Right renal pelvis (tissue), 4 donors: ENCODE measurements around the gene NCR3LG1. TPM values are rescaled to one million over a fixed set of nuclear protein-coding genes. Genes with fewer than 3 reads are reported as not detected.
"Not testable (repeated sequence)": the region's sequence is repeated elsewhere in the genome, so short reads cannot be mapped to it uniquely, and the experiment has no call there.

Experiments used
- DNase-seq, 4 donors: peaks; one replicate each; pipeline ENCODE4 v3.0.0-alpha.2; 2013; ENCODE audit warnings: low read depth in 4 of 4, low spot score in 3 of 4, missing footprints in 1 of 4
- polyA plus RNA-seq, 4 donors: library from polyadenylated mRNA; unstranded; fragments of 120-200 nt; gene quantifications; one replicate each; pipeline ENCODE4 v1.2.1, GENCODE V29; 2013; ENCODE audit not compliant: insufficient read length in 4 of 4

The NCR3LG1 gene
- polyA plus RNA-seq, 4 donors, result 1.2 to 1.6 (median 1.3) TPM

DNA sequence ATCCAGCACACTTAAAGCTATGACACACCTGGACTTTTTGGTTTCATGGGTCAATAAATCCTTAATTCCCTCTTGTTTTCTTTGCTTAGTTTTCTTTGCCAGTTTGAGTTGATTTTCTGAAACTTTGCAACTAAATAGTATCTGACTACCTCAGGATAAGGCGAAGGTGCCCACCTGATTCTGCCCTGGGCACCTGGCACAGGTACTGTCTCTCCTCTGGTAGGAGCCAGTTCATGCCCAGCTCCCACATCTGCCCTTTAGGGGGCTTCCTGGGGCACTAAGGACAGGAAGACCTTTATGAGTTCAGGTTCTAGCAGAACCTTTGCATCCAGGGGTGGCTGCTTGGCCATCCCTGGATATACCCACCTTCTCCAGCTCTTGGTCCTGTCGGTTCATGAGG lies 56.4 kb downstream of the NCR3LG1 start:
- no peak for DNase-seq

DNA sequence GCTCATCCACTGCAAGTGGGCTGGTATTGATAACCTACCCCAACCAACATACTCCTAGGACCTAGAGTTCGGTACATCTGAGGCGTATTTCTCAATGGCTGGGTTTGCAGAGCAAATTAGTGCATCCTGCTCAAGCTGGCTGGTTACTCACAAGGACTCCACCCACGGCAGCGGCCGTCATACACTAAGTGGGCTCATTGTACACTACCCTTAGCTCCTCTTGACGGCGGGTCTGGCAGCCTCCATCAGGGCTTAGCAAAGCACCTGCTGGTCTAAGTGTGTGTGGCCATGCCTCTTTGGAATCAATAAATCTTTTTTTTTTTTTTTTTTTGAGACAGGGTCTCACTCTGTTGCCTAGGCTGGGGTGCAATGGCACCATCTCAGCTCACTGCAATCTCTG lies 57.0 kb downstream of the NCR3LG1 start:
- DNase-seq, result no peak

DNA sequence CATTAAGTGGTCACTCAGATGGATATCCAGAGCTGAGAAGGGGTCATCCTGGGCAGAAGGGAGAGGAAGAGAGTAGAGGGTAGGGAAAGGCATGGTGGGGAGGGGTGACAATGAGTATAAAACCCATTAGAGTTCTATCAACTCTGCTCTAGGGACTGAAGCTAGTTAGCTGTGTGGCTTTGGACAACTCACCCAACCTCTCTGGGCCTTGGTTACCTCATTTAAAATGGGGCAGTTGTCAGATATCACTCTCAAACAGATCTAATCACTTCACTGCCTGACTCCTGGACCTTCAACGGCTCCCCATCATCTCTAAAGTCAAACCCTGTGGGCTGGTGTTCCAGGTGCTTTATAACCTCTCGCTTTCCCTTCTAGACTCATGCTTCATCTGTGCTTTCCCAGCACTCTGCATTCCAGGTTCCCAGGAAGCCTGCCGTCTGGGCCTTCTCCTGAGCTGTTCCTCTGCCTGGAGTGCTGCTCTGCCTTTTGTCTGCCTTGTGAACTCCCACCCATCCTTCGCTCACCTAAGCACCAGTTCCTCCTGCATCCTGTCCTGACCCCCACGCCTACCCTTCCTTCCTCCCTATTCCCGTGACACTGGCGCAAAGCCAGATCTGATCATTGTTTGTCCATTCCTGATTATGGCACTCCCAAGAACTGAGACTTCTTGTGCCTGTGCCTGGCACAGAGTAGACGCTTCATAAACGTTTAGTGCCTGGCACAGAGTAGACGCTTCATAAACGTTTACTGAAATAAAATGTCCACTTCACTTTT lies 59.2 kb downstream of the NCR3LG1 start:
- DNase-seq, result no peak

DNA sequence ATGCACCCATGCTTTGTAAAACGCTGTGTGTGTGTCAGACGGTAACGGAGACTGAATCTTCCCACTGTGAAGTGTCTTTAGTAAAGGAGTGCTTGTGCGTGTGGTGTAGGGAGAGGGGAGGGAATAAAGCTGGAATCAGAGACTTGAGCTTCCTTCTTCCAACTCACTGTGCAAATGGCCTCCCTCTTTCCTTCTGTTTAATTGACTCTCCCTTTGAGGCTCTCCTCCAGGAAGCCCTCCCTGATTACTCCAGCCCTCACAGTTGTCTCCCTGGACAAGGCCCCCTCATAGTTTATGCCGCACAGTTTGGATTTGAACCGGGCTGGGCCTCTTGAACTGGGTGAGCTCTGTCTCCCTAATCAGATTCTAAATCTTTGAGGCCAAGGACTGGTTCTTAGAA lies 59.8 kb downstream of the NCR3LG1 start:
- DNase-seq, result no peak

DNA sequence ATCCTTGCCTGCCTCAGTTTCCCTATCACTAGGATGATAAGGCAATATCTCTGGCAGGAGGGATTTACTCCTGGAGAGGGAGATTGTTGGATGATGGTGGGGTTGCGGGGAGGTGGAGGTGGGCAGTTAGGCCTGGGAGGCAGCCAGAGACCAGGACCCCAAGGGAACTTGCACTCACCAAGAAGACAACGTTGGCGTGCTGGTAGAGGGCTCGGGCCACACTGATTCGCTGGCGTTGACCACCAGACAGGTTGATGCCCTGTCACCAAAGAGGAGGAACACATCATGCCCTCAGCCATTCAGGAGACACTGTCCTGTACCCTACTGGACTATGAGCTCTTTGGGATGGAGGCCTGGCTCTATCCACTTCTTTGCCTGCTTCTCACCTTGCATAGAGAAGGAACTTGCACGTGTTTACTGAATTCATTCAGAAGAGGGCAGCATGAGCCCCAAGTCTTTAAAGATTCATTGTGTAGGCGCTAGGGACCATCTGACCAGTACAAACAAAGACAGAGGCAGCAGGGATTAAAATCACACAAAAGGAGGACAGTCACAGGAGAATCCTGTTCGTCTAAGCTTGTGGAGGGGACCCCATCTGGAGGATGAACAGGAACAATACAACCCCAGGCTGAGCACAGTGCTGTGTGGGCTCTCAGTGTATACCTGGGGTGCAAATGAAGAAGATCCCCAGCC lies 61.0 kb downstream of the NCR3LG1 start:
- DNase-seq, result no peak

DNA sequence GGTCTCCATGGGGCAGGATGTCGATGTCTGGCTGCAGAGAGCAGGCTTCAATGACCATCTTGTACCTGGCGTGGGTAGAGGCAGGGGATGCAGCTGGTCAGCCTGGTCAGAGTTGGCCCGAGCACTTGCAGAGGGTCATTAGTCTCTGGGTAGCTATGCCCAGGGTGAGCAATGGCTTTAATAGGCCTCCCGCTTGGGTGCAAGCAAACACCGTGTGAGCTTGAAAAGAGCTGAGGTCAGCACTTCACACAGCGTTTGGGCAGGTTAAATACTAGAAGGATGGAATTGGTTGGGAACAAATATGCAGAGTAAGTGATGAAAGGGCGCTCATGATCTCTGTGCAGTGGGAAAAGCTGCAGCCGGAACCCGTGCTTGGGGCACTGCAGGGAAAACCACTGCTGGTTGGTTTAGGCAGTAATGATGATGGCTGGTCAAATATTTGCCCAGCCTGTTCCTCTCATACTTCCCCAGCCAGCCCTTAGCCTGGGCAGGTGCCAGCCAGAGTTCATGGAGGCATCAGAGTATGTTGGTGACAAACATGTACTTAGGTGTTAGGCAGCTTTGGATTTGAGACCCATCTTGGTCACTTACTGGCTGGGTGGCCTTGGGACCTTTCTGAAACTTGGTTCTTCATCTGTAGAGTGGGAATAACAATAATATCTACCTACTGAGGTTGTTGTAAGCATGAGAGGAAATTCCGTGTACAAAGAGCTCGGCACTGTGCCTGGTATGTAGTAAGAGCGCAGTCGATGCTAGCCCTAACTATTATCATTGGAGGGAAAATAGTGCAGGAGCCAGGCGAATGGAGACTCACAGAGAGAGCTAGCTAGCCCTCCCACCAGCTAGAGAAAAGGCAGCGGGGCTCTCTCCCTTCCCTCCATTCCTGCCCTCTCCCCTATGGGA lies 62.1 kb downstream of the NCR3LG1 start:
- DNase-seq, result no peak

DNA sequence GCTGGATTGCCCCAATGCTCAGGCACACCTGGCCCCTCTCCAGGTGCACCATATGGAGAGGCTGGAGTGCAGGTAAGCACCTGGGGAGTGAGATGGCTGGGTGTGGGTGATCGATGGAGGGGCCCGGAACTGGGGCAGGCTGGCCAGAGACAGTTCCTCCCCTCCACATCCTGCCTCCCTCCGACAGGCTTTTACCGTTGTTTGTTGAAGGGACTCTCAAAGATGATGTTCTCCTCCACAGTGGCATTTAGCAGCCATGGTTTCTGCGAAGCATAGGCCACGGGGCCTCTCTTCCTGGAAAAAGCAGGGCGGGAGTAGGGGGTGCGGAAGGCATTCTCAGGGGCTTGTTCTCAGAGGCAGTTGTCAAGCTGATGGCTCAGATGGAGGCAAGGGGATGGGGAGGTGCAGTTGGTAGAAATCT lies 62.7 kb downstream of the NCR3LG1 start:
- DNase-seq, result no peak

DNA sequence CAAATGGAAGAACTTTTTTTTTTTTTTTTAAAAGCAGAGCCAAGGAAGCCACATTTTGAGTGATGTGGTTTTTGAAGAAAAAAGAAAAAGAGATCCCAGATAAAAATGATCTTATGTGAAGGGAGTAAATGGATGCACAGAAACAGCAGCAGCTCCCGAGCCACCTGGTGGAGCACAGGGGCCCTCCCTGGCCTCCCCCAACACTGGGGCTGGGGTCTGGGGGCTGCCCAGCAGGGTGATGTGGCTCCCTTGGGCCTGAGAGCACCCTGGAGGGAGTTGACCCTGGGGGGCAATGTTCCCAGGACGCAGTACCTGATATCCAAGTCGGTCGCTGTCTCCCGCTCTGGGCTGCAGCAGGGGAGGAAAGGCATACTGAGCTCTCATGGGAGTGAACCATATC lies 63.4 kb downstream of the NCR3LG1 start:
- DNase-seq, result no peak

DNA sequence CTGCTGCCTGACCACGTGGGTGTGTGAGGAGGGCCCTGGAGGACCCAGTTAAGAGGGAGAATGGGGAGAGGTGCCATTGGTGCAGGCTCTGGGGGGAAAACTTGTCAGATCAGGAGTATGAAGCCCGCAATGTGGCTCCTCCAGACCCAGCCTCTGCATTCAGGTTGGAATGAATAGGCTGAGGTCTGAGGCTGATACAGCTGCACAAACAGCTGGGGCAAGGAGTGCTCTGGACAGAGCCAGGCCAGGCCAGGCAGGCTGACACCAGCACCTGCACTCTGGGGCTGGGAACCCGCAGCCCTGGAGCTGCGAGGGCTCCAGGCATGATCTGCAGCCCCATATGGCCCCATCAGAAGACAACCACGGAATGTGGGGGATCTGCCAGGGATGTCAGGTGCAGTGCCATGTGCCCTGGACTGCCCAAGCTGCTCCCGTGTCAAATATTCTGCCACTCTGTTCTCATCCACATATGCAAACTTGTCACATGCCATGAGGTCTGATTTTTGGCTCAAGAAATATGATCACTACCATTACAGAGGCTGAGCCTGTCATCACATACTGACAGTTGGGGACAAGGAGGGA lies 64.0 kb downstream of the NCR3LG1 start:
- DNase-seq, result no peak

DNA sequence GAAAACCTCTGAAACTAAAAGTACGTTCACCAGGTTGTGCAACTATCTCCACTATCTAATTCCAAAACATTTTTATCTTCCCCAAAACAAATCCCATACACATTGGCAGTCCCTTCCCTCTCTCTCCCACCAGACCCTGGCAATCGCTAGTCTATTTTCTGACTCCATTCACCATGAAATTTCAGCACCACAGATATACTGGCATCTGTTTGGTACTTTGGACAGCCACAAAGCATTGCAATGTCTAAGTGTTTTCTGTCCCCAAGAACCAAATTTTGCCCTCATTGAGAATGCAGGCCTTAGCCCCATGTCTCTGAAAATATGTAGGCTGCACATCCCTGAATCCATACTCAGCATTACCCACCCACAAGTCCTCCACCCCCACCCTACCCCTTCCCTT lies 64.9 kb downstream of the NCR3LG1 start:
- DNase-seq, result no peak

DNA sequence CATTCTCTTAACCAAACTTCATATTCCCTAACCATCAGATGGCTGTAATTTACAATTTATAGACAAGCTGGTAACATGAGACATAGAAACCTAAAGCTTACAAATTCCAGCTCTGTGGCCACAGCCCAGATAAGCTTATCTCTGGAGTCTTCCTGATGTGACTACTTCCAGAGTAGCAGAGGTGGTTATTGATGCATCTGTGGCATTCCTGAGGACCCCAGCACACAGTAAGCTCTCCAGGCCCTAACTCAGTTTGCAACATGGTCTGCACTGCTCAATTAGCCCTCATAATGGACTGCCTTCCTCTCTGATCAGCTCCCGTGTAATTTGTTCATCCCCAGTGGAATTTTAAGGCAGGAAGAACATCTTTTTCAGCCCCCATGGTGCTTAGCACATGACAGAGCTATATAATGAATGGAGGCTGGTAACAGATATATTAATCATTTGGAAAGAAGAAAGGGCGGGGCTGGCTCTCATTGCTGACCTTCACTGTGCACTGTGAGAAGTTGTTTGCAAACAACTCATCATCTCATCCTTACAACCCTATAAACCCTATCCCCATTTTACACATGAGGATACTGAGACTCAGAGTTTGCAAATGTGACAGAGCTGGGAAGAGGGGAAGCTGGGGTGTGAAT lies 67.0 kb downstream of the NCR3LG1 start:
- DNase-seq, result no peak

DNA sequence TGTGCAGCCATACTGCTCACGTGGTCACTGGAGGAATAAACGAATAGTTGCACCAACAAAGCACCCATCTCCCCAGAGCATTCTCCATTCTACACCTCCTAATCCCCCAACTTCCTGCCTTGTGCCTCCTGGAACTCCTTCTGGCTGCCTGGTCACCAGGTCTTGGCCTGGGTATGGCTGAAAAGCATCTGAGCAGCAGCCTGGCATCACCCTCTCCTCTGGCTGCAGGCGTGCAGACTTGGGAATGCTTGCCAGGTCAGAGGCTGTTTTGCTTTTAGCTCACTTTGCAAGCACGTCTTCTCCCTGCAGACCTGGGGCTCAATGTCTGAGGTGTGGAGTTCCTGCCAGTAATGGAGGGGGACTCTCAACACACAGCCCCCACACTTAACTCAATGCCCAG lies 70.2 kb downstream of the NCR3LG1 start:
- DNase-seq, result no peak

DNA sequence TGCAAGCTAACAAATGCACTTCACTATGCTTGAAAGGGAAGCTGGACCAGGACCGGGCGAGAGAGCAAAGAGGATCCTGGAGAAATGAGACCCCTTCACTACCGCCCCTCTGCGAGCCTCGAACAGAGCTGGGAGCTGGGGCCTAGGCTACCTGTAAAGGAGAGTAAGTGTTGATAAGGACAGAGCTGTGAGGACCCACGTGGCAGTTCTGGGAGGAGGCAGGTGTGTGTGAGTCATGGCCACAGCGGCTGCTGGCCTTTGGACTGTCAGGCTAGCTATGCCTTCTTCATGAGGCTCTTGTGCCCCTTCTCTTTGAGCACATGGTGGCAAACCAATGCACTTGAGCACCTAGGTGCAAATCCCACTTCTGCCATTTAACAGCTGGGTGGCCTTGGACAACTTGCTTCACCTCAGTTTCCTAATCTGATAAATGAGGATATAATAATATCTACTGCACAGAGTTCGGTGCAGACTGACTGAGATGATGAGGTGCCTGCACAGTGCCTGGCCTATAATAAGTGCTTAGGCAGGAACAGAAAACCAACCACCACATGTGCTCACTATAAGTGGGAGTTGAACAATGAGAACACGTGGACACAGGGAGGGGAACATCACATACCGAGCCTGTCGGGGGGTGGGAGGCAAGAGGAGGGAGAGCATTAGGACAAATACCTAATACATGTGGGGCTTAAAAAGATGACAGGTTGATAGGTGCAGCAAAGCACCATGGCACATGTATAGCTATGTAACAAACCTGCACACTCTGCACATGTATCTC lies 72.1 kb downstream of the NCR3LG1 start:
- DNase-seq, result no peak

DNA sequence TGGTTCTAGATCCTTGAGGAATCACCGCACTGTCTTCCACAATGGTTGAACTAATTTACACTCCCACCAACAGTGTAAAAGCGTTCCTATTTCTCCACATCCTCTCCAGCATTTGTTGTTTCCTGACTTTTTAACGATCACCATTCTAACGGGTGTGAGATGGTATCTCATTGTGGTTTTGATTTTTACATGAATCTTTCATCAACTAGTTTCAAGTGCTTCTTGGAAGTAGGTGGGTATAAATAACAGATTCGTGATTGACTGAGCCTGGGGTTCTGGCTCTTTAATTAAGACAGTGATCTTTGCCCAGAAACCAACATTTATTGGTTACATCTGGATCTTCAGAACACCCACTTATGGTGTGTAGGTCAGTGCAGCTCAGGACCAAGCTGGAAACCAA lies 74.6 kb downstream of the NCR3LG1 start:
- DNase-seq, result not testable (repeated sequence)

Other genes with a start within 250 kb of the NCR3LG1 start
- gene PIK3C2A, start 143.8 kb upstream of the NCR3LG1 start, polyA plus RNA-seq, result 10 to 100 TPM; 58.7 to 75.2 (median 72.3) TPM
- 10 to 100 TPM; 72.4 to 89.1 (median 84.6) TPM for gene NUCB2, start 75.1 kb upstream of the NCR3LG1 start, polyA plus RNA-seq
- gene KCNJ11, start 36.9 kb downstream of the NCR3LG1 start, polyA plus RNA-seq, result 1 to 10 TPM; 2.1 to 3.5 (median 3.0) TPM
- gene ABCC8, start 125.0 kb downstream of the NCR3LG1 start, polyA plus RNA-seq, result 1 to 10 TPM in 2 of 4 donors, under 1 TPM in 2; 0.53 to 3.5 (median 1.3) TPM
- 10 to 100 TPM; 56.0 to 68.1 (median 65.4) TPM for gene USH1C, start 192.6 kb downstream of the NCR3LG1 start, polyA plus RNA-seq
- under 1 TPM; 0.25 to 0.54 (median 0.34) TPM for gene OTOG, start 195.5 kb downstream of the NCR3LG1 start, polyA plus RNA-seq